GM21717 (cell line): ENCODE measurements around the gene HPSE2.

ENCODE experiments used
- ATAC-seq: cut with Tn5 transposase; IDR thresholded peaks from one replicate; pipeline ENCODE4 v1.9.1; 2021; ENCODE audit warnings: mild to moderate bottlenecking, moderate library complexity; ENCODE audit not compliant: unreplicated experiment

The HPSE2 gene

GRCh38 chr10:98713586-98713985 is 522.1 kb downstream of the HPSE2 start:
- ATAC-seq, result no peak

GRCh38 chr10:98696516-98696915 is 539.1 kb downstream of the HPSE2 start:
- no peak for ATAC-seq

GRCh38 chr10:98694883-98695282 is 540.8 kb downstream of the HPSE2 start:
- ATAC-seq, result no peak

- no peak for ATAC-seq
Measured at GRCh38 chr10:98694014-98694413, 541.6 kb downstream of the HPSE2 start.

GRCh38 chr10:98687685-98688084 is 548.0 kb downstream of the HPSE2 start:
- ATAC-seq, result no peak

- ATAC-seq, result no peak
Measured at GRCh38 chr10:98684019-98684899, 551.4 kb downstream of the HPSE2 start.

GRCh38 chr10:98676895-98677294 is 558.8 kb downstream of the HPSE2 start:
- no peak for ATAC-seq

GRCh38 chr10:98675902-98676301 is 559.8 kb downstream of the HPSE2 start:
- no peak for ATAC-seq

- no peak for ATAC-seq
Measured at GRCh38 chr10:98673171-98673782, 562.4 kb downstream of the HPSE2 start.

GRCh38 chr10:98667081-98667480 is 568.6 kb downstream of the HPSE2 start:
- no peak for ATAC-seq

- ATAC-seq, result no peak
Measured at GRCh38 chr10:98666276-98666675, 569.4 kb downstream of the HPSE2 start.

- ATAC-seq, result peak; percentile 86
Measured at GRCh38 chr10:98664329-98665042, 571.2 kb downstream of the HPSE2 start.

- no peak for ATAC-seq
Measured at GRCh38 chr10:98659951-98660350, 575.7 kb downstream of the HPSE2 start.

- ATAC-seq, result no peak
Measured at GRCh38 chr10:98655492-98655891, 580.2 kb downstream of the HPSE2 start.

- no peak for ATAC-seq
Measured at GRCh38 chr10:98649170-98649569, 586.5 kb downstream of the HPSE2 start.

GRCh38 chr10:98646998-98647917 is 588.4 kb downstream of the HPSE2 start:
- ATAC-seq, result no peak

- no peak for ATAC-seq
Measured at GRCh38 chr10:98644466-98644865, 591.2 kb downstream of the HPSE2 start.

GRCh38 chr10:98642281-98642680 is 593.4 kb downstream of the HPSE2 start:
- ATAC-seq, result no peak

- ATAC-seq, result no peak
Measured at GRCh38 chr10:98638920-98639319, 596.7 kb downstream of the HPSE2 start.

- ATAC-seq, result no peak
Measured at GRCh38 chr10:98636921-98637329, 598.7 kb downstream of the HPSE2 start.
